A549 (cell line): ENCODE results near the gene EPHB1.

Experiments
- BHLHE40 ChIP-seq: IDR thresholded peaks from 2 replicates; pipeline ENCODE4 v1.6.1; 2012; ENCODE audit warnings: low read depth, low read length, inconsistent platforms
- CEBPB ChIP-seq, 2 experiments: fragments of >200 bp in 1 of 2; sonication (Bioruptor Twin) in 1 of 2; formaldehyde crosslinking in 1 of 2; IDR thresholded peaks; 2 replicates each; pipeline ENCODE4 v1.6.1; 2012 to 2016
- EP300 ChIP-seq, 2 experiments: fragments of >200 bp; sonication (Bioruptor Twin); formaldehyde crosslinking; IDR thresholded peaks; 2 replicates in 1 of 2; 3 replicates in 1 of 2; pipeline ENCODE4 v1.6.1; 2016 to 2017
- JUN ChIP-seq, 2 experiments: fragments of >200 bp; sonication (Bioruptor Twin); formaldehyde crosslinking; IDR thresholded peaks; 2 replicates in 1 of 2; 3 replicates in 1 of 2; pipeline ENCODE4 v1.6.1; 2016 to 2017
- POLR2A ChIP-seq: IDR thresholded peaks from 2 replicates; pipeline ENCODE4 v1.6.1; 2012; ENCODE audit warnings: mild to moderate bottlenecking, low read length
- POLR2AphosphoS2 ChIP-seq: conservative IDR thresholded peaks from 2 replicates; pipeline ENCODE4 v1.6.1; 2012; ENCODE audit warnings: low read length, improper control_type of control experiment, inconsistent platforms
- SREBF2 ChIP-seq: fragments of 450-650 bp; IDR thresholded peaks from 2 replicates; pipeline ENCODE4 v1.6.1; 2014; ENCODE audit warnings: mild to moderate bottlenecking, moderate library complexity

GRCh38 chr3:134892761-134893160, 97.7 kb downstream of the EPHB1 start:
- TF ChIP-seq POLR2A (no peak), JUN (IDR thresholded peaks at IDR 0.05) (no peak), POLR2AphosphoS2 (no peak), CEBPB (IDR thresholded peaks at IDR 0.05) (no peak), EP300 (IDR thresholded peaks at IDR 0.05) (no peak), SREBF2 (no peak), BHLHE40 (no peak)
